Activated CD4-positive, CD25-positive, alpha-beta regulatory T cell treated with anti-CD3 and anti-CD28 coated beads, Interleukin-2, amount 50 U/mL, for 24 hours (primary cell): Measurements from ENCODE around the gene DOCK1.
"Not testable (repeated sequence)": the region's sequence is repeated elsewhere in the genome, so short reads cannot be mapped to it uniquely, and the experiment has no call there.

Experiments
- ATAC-seq, 2 donors: fragments of 150-1000 bp; cut with Tn5 transposase; one replicate each; pipeline ENCODE4 v1.10.0; 2021; ENCODE audit warnings: mild to moderate bottlenecking in 1 of 2, moderate library complexity in 1 of 2

The DOCK1 gene

DNA sequence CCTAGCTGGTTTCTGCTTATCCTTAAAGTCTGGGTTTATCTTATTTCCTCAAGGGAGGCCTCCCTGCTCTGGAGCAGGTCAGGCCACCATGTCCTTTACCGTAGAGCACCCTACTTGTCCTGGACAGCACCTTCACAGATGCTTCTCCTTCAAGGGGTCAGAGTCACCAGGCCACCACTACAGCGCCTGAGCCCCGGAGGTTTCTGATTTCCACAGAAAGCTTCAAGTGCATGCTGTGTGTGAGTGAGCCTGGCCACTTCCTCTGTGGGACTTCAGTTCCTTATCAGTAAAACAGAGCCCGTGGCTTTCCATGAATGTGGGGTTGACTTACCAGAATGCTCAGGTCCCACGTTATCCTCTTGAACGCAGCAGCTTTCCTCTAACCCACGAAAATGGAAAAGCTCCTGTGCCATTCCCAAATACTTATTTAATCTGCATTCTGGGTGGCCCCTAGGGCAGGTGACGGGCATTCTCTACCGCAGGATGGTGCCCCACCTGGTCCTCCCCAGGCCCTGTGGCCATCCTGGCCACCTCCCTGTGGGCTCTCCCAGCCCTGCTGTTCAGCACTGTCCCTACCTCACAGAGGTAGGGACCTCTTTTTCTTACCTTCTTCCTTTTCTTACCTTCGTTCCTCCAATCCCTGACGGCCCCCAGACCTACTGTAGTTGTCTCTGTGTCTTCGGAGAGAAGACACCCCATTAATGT lies 1.4 kb upstream of the DOCK1 start:
- no peak for ATAC-seq

DNA sequence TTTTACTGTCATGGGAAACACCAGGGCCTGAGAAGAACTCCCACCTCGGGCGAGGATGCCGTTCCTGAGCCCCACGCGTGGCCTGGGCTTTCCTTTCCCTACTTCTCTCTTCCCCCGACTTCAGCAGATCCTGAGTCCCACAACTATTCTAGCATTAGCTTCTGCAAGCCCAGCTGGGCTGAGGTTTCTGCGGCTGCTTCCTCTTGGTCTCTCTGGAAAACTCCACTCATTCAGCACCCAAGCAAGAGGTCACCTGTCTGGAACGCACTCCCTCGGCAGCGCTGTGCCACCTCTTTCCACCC lies 761 bp upstream of the DOCK1 start:
- no peak for ATAC-seq

DNA sequence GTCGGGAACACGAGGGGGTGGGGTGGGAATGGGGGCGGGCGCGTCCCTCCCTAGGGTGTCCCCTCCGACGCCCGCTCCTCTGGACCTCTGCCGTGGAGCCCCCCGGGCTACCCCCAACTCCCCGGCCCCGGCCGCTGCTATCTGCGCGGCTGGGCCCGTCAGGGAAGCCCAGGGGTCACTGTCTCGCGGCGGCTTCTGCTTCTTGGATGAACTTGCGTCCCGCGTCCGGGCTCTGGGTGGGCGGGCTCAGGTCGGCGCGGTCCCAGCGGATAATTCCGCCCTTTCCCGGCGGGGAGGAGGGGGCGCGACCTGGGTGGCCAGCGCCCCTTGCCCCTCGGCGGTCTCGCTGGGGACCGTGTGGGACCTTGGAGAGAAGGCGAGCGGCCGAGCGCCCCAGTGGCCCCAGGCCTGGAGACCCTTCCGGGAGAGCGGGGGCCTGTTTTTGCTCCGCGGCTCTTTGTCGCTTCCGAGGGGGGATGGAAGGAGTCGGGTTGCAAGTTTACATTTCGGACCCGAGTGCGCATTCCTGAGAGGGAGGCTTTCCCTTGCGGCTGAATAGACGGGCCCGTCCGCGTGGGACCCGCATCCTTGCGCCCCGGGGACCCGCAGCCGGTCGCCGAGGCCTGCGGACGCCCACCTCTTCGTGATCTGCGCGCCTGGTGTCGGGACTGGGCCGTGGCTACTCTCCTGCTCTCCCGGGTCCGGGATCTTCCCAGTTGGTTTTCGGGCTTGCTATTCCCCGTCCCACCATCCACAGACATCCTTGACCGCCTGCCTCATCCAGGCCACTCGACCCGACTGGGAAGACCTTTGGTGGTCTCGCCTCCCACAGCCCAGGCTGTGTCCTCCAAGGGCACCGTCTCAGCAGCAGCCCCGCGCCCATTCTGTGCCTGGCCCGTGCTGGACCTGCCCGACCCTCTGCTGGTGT lies 812 bp downstream of the DOCK1 start:
- no peak for ATAC-seq

DNA sequence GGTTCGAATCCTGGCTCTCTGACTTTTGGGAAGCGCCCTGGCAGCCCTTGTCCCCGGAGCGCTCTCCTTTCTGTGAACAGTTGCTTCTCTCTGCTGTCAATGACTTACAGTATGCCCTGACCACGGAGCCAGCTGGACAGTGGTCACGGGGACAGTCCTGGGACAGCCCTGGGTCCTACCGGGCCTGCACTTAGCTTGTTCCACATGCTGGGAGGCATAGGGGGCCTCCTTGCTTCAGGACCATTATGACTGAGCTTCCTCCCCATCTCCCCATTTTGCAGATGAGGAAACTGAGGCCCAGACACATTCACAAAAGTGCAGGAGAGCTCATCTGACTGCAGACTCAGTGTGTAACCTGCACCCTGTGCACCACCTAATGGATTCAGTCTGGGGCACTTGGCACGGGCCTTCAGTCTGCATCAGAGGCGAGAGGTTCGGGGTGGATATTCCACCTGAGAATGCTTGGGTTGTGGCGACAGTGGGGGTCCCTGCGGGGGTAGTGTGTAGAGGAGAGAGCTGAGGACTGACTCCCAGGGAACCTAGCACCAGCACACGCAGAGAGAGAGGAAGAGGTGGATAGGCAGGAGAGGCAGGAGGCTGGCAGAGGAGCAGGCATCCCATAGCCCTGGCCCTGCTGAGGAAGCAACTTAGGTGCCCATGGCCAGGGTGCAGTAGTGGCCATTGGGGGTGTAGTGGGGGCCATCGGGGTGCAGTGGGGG lies 1.6 kb downstream of the DOCK1 start:
- no peak for ATAC-seq

DNA sequence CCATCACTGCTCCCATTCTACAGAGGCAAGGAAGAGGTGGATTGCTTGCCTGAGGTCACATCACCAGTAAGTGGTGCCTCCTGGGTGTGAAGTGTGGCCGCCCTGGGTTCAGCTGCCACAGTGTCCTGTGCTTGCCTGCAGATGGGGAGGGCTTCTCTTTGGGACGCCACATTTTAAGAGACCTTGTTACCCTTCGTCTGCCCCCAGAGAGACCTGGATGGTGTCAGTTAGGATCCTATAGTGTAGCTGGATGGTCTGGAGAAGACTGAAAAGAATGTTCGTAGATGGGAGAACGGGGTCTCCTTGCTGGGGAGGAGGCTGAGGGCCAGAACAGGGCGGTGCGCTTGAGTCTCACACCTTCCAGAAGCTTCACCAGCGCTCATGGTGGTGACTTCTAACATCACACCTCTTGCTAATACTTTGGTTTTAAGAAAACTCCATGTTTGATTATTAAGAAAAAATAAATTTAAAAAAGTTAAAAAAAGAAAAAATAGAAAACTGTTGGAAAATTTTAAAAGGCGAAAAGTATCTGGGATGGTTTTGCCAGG lies 2.3 kb downstream of the DOCK1 start:
- ATAC-seq, result no peak

DNA sequence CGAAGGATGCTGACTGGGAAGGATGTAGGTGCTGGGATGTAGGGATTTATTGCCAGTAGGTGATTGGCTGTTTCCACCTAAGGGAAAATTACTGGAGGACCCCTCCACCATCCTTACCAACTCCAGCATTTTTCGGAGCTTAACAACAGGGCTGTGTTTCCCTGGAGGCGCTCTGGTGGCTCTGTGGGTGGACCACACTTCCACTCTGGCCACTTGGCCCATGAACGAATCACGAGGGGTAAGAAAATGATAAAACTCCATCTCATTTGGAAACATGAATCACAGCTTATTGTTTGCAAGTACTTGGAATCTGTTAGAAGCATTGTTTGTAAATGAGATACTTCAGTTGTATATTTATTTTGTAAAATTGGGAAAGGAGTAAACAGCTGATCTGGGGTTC lies 3.0 kb downstream of the DOCK1 start:
- no peak for ATAC-seq

DNA sequence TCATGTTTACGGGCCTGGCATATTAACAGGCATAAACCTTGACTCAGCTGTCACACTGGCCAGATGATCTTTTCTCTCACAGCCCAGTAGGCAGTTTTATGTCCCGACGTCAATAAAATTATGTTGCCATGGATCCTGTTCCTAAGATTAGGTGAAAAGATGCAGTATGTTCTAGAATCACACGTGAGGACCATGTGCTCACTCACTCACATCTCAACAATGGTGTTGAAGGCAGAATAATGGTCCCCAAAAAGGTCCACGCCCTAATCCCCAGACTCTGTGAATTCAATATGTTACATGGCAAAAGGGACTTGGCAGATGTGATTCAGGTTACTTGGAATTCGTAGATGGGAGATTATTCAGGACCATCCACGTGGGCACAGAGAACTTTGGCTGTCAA lies 3.5 kb downstream of the DOCK1 start:
- ATAC-seq, result no peak

DNA sequence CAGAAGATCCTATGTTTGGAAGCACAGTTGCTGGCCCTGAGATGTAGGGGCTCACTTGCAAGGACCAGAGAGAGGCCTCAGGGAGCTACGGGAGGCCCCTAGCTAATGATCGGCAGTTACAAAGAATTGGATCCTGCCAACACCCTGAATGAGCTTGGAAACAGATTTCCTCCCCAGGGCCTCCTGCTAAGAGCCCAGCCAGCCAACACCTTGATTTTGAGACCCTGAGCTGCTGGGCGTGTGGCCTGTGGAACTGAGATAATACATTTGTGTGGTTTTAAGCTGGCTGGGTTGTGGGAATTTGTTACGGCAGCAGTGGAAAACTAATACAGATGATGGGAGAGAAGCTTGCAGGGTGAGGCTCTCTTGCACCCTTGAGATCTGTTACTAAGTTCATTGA lies 3.9 kb downstream of the DOCK1 start:
- ATAC-seq, result no peak

DNA sequence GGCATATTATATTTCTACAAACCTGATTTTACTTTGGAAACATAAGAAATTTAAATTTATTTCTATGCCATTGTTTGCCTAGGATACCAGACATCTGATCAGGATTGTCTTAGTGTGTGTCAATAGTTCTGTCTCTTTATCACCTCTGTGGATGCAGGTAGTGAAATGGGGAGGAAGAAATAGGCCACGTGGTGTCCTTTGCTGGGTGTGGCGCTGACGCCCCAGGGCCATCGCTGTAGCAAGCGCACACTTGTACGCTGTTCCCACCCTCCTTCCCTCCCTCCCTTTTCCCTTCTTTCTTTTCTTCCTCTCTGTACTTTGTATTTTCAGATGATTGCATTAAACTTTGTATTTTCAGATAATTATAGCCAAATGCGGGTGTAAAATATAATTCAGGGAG lies 5.0 kb downstream of the DOCK1 start:
- no peak for ATAC-seq

DNA sequence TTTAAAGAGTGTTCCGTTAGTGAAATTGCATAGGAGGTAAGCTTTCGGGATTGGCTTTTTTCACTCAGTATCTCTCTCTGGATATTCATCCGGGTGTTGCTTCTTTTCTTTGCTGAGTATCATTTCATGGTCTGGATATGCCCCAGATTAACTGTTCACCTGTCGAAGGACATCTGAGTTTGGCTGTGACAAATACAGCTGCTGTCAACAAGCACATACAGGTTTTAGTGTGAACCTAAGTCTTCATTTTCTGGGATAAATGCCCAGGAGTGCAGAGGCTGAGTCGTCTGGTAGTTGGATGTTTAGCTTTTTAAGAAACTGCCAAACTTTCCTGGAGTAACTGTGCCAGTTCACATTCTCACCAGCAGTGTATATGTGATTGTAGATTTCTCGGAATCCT lies 5.6 kb downstream of the DOCK1 start:
- ATAC-seq, result no peak

DNA sequence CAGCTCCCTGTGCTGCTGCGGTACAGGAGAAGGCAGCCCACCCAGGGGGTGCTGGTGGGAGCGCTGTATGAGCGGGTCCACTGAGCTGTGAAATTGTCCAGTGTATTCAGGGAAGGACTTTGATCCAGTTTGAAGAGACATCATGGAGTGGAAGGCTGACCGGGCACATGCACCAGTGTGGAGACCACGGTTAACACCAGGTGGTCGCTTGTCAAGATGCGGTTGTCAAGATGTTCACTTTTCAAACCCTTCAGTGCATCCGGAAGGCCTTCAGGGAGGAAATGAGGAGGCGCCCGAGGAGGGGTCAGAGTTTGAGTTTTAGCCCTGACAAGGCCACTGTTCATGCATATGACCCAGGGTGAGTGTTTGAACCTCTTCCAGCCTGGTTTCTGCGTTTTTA lies 6.1 kb downstream of the DOCK1 start:
- no peak for ATAC-seq

DNA sequence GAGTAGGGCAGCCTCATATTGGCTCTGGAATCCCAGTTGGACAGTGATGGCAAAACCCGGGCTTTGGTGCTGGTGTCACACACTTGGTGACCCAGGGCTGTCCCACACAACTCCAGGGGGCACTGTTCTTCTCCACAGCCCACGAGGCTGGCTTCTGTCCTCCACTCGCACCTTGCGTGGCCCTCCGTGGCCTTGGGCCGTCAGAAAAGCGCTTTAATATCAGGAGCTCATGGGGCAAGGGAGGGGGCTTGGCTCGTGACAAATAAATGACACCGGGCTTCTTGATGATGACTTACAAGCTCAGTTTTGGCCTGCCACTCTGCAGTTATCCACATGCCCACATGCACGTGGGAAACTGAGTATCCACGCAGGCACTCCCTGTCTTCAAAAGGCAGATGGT lies 8.1 kb downstream of the DOCK1 start:
- ATAC-seq, result no peak

DNA sequence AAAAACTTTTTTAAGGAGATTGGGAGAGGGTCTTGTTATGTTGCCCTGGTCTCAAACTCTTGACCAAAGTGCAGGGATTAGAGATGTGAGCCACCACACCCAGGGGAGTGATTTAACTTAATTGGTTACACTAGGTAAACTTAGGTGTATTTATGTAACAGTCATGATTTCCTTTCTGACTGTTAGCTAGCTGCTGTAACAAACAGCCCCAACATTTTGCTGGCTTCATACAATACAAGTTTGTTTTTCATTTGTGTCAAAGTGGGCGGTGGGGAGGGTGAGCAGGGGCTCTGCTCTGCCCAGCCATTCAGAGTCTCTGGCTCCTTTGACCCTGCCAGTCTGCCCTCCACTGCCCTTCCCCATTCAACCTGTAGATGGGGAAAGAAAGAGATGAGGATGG lies 9.3 kb downstream of the DOCK1 start:
- ATAC-seq, result no peak

DNA sequence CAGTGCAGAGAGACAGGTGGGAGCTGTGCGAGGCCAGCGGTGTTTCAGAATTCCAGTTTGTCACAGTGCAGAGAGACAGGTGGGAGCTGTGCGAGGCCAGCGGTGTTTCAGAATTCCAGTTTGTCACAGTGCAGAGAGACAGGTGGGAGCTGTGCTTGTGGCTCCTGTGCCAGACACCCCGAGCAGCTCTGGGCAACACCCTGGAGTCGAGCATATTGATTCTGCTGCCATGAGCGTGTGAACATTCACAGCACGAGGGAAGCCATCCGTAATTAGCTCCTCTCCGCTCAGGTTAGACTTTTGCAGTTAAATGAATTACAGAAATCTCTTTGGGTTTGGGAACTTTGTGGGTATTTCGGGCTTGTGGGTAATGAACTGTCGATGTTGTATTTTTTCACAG lies 11.7 kb downstream of the DOCK1 start:
- not testable (repeated sequence) for ATAC-seq

DNA sequence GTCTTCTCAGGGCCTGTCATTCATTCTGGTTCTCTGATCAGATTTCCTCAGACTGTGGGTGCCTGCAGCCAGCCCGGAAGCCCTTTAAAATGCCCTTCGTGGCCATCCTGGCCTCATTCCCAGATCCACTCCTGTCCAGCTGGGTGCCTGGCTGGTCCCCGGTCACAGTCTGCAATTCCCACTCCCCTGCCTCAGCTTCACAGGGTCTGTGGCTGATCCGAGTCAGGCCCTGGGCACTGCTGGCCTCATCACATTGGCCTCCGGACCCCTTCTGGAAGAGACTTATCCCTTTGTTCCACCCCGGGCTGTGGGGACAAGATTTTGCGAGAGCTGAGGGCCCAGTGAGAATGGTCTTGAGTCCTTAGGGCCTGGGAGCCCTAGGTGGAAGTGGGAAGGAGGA lies 12.1 kb downstream of the DOCK1 start:
- ATAC-seq, result no peak

DNA sequence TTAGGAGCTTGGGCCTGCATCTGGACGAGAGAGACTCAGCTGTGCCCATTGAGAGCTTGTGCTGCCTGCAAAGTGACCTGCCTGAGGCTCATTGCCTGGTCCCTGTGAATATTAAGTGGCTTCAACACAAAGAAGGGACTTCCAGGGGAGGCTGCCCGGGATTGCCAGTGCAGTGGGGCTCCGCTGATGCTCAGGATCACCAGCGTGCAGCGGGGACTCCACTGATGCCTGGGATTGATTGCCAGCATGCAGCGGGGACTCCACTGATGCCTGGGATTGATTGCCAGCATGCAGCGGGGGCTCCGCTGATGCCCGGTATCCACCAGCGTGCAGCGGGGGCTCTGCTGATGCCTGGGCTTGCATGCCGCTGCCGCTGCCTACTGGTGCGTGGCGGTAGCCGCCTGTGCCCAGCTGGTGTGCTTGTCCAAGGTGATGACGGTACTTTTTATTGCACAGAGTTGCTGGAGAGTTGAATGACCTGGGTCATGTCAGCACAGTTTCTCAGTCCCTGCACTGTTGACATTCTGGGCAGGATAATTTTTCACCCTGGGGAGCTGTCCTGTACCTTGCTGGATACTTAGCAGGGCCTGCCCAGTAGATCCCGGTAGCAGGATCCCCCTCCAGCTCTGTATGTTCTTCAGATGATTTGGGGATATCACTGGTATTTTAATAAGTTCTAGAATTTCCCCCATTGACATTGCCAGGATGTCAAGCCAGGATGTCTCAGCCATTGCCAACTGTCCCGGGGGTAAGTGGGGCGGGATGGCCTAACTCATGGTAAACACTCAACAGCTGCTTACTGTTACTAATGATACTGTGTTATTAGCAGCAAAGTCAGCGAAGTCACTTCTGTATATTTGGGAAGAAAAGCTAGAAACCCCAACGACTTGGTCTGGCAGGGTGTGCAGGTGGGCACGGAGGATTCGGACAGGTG lies 13.0 kb downstream of the DOCK1 start:
- no peak for ATAC-seq

DNA sequence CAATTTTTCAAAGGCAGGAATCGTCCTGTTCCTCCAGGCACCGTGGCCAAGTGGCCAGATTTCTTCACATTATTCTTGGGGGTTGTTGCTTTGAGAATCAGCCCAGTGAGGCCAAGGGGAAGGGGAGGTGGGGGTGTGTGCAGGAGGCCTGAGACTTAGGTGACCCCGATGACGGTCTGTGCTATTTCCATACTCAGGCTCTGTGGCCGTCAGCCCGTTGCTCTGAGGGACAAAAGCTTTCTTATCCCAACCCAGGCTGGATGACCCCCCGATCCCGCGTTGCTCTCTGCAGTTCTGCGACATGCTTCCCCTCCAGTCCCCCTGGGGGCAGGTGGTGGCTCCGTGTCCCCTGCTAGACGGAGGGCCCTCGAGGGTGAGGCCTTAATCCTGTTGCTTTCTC lies 14.2 kb downstream of the DOCK1 start:
- ATAC-seq, result no peak

DNA sequence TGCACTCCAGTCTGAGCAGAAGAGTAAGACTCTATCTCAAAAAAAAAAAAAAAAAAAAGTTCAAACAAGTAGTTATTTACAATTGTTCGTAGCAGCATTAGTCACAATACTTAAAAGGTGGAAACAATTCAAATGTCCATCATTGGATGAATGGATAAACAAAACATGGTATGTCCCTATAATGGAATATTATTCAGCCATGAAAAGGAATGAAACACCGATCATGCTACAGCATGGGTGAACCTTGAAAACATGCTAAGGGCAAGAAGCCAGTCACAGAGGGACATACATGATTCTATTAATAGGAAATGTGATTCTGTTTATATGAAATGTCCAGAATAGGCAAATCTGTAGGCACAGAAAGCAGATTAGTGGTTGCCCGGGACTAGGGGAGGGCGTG lies 15.9 kb downstream of the DOCK1 start:
- ATAC-seq, result no peak

DNA sequence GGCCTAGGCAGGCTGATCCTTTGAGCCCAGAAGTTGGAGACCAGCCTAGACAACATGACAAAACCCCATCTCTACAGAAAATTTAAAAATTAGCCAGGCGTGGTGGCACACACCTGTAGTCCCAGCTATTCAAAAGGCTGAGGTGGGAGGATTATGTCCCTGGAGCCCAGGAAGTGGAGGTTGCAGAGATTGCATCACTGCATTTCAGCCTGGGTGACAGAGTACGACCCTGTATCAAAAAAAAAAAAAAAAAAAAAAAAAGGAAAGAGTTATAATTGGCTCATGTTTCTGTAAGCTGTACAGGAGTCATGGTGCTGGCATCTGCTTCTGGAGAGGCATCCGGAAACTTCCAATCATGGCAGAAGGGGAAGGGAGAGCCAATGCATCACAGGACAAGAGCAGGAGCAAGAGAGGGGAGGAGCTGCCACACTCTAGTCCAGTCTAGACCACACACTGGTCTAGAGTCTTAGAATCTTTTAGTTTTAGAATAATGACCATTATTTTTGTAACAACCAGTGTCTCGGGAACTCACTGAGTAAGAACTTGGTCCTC lies 16.8 kb downstream of the DOCK1 start:
- no peak for ATAC-seq

DNA sequence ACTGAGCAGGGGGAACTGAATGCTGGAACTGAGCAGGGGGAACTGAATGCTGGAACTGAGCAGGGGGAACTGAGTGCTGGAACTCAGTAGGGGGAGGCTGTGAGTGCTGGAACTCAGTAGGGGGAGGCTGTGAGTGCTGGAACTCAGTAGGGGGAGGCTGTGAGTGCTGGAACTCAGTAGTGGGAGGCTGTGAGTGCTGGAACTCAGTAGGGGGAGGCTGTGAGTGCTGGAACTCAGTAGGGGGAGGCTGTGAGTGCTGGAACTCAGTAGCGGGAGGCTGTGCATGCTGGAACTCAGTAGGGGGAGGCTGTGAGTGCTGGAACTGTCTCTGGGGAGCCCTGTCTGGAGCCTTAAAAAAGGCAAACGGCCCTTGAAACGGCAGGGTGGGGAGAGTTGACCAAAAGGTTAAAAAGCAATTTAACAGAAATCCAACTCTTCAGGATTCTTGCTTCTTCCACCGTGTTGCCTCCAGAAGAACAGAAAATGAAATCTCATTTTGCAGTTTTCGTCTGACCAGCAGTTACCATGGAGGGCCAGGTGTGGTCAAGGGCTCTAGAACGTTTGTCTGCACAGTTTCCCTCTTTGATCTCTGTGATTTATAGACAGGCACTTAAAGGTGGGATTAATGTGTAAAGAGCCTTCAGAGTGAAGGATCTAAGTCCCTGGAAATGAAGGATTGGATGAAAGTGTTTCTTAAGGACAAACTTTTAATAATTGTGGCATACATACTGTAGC lies 19.1 kb downstream of the DOCK1 start:
- ATAC-seq, result no peak

DNA sequence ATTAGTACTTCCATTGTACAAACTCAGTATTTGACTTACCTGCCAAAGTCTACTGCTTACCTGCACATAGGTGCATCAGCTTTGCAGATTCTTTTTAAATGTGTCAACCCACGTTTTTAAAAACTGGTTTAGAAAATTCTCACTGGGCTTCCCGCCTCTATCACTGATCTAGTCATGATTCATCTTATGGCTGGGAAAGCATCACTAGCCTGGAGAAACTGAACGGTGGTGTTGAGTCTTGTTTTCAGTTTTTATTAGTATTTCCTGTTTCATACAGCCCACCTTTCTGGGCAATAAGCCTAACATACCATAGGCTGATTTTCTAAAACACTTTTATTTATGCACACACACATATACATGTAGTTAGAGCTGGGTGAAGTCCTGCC lies 19.7 kb downstream of the DOCK1 start:
- no peak for ATAC-seq
